ENCODE measurements around the gene AMFR. TPM values are rescaled to one million over a fixed set of nuclear protein-coding genes. Genes with fewer than 3 reads are reported as not detected.

AMFR gene
- total and polyA plus RNA-seq, 10 of the 15 experiments (the other 5 are each of a cell fraction or from before 2014, with no cell fraction given), result 8.2 to 67.6 (median 28.1) TPM

GRCh38 chr16:56356276-56357240, 68.8 kb downstream of the AMFR start (continued):
- 0 out of 2 replicates have a peak, but pooled peaks have one; percentile 14 for TF ChIP-seq ZNF687 (IDR thresholded peaks at IDR 0.05)
- no peak for TF ChIP-seq SMAD5 (IDR thresholded peaks at IDR 0.05; ENCODE audit: low read depth)
- peak; percentile 52 for TF ChIP-seq RAD21 (IDR thresholded peaks at IDR 0.05; ENCODE audit: insufficient read depth, low read depth, low read length)
- TF ChIP-seq SMARCA5 (IDR thresholded peaks at IDR 0.05), result peak; percentile 97
- TF ChIP-seq TCF3 (IDR thresholded peaks at IDR 0.05; ENCODE audit: borderline replicate concordance, insufficient read depth, low read depth, low read length), result no peak
- TF ChIP-seq NR2C2 (IDR thresholded peaks at IDR 0.05; ENCODE audit: borderline replicate concordance, control insufficient read depth, insufficient read length, low read depth), result no peak
- TF ChIP-seq BHLHE40 (IDR thresholded peaks at IDR 0.05; ENCODE audit: borderline replicate concordance in 1 of 2, low read depth in 2 of 2, low read length in 1 of 2), result peak; percentile 6 to 52; a peak in 2 of 4 replicates
- no peak for TF ChIP-seq MTA2 (IDR thresholded peaks at IDR 0.05; ENCODE audit: low read depth)
- no peak for TF ChIP-seq JUND (IDR thresholded peaks at IDR 0.05; ENCODE audit: low read depth, low read length)
- no peak for TF ChIP-seq KAT2A (conservative IDR thresholded peaks at IDR 0.05; ENCODE audit: control insufficient read depth, low read depth, low read length)
- no peak for TF ChIP-seq MXI1 (IDR thresholded peaks at IDR 0.05; ENCODE audit: low read depth, low read length)
- TF ChIP-seq, protein P1, sequence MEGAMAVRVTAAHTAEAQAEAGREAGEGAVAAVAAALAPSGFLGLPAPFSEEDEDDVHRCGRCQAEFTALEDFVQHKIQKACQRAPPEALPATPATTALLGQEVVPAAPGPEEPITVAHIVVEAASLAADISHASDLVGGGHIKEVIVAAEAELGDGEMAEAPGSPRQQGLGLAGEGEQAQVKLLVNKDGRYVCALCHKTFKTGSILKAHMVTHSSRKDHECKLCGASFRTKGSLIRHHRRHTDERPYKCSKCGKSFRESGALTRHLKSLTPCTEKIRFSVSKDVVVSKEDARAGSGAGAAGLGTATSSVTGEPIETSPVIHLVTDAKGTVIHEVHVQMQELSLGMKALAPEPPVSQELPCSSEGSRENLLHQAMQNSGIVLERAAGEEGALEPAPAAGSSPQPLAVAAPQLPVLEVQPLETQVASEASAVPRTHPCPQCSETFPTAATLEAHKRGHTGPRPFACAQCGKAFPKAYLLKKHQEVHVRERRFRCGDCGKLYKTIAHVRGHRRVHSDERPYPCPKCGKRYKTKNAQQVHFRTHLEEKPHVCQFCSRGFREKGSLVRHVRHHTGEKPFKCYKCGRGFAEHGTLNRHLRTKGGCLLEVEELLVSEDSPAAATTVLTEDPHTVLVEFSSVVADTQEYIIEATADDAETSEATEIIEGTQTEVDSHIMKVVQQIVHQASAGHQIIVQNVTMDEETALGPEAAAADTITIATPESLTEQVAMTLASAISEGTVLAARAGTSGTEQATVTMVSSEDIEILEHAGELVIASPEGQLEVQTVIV (IDR thresholded peaks at IDR 0.05; ENCODE audit: borderline replicate concordance, partially characterized antibody), result no peak
- TF ChIP-seq POLR2AphosphoS2 (IDR thresholded peaks at IDR 0.05; ENCODE audit: low read depth, low read length), result no peak
- no peak for TF ChIP-seq POLR2A (IDR thresholded peaks at IDR 0.05; ENCODE audit: low read depth, low read length)
- TF ChIP-seq CREM (IDR thresholded peaks at IDR 0.05; ENCODE audit: low read depth), result 0 out of 2 replicates have a peak, but pooled peaks have one; percentile 12
- no peak for TF ChIP-seq BCLAF1 (IDR thresholded peaks at IDR 0.05)
- no peak for TF ChIP-seq KLF5 (IDR thresholded peaks at IDR 0.05; ENCODE audit: partially characterized antibody)
- peak; percentile 73 for TF ChIP-seq JUNB (IDR thresholded peaks at IDR 0.05)
- peak; percentile 77 for TF ChIP-seq SP1 (IDR thresholded peaks at IDR 0.05; ENCODE audit: low read depth, low read length)
- TF ChIP-seq PML (IDR thresholded peaks at IDR 0.05; ENCODE audit: low read length), result 0 out of 2 replicates have a peak, but pooled peaks have one; percentile 46
- 0 out of 2 replicates have a peak, but pooled peaks have one; percentile 22 for TF ChIP-seq CREB1 (IDR thresholded peaks at IDR 0.05; ENCODE audit: low read depth)

Data from GM12878 (cell line).